ENCODE results near the gene TLR5.

TLR5 gene

DNA sequence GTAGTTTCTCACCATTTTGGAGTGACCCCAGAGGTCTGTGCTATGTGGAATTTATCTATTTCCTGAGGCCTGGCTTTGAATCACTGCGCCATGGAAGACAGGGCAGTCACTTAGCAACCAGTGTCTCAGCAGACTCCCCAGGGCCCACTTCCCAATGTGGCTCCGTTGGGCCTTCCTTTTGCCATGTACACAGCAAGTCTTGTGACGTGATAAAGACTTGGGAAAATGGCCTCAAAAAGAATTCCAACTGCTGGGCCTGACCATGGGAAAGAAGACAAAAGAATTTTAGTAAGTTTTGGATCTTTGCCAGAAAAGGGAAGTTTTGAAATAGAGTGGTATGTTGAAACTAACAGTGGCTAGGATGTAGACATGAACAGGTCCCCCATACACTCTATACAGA lies 36.2 kb downstream of the TLR5 start:
- no peak for DNase-seq

DNA sequence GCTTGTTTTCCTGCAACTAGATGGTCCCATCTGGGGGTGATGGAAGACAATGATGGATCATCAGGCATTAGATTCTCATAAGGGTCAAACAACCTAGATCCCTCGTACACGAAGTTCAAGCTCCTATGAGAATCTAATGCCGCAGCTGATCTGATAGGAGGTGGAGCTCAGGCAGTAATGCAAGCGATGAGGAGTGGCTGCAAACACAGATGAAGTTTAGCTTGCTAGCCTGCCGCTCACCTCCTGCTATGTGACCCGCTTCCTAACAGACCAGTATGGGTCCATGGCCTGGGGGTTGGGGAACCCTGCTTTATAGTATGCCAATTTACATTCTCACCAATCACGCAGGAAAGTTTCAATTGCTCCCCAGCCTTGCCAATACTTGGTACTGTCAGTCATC lies 37.5 kb downstream of the TLR5 start:
- no peak for DNase-seq

DNA sequence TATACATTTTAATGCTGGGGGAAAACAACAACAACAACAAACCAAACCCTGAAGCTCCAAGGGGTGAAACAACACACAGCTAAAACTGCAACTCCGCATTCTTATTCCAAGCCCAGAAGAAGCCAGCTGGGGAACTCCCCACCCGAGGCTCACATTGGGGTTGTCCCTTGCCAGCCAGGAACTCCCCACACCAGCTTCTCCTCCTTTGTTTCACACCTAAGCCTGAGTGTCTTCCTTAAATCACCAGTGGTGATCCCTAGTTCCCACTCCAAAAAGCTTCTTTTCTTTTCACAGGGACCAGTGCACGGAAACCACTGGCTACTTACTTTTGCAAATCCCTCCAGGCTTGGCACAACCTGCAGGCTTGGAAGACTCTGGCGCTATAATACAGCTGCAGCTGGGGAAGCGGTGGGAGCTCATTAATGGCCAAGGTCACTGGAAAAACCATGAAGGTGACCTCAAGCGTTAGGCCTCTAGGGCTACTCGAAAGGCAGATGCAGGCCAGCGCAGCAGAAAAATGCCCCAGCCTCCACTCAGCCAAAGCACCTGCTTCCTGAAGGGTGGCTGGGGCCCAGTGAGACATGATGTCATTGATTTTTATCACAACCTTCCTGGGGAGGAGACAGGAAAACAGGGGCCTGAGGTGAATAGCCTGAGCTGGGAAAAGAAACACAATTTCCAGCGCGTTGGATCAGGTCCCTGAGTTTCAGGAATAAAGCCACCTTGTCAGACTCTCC lies 40.1 kb downstream of the TLR5 start:
- no peak for DNase-seq

- DNase-seq = no peak
These were observed 45.3 kb downstream of the TLR5 start for GRCh38 chr1:223097713-223098112.

DNA sequence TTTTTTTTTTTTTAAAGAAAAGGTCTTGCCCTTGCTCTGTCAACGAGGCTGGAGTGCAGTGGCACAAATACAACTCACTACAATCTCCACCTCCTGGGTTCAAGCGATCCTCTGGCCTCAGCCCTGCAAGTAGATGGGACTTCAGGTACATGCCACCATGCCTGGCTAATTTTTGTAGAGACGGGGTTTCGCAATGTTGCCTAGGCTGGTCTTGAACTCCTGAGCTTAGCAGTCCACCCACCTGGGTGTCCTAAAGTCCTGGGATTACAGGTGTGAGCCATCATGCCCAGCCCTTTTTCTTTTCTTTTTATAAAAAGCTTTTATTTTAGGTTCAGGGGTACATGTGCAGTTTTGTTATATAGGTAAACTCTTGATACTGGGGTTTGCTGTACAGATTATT lies 47.2 kb downstream of the TLR5 start:
- DNase-seq = no peak

GRCh38 chr1:223091896-223092295 lies 51.2 kb downstream of the TLR5 start:
- DNase-seq = no peak

- no peak for DNase-seq
These were observed 53.8 kb downstream of the TLR5 start for GRCh38 chr1:223089250-223089649.

GRCh38 chr1:223088713-223089240 lies 54.3 kb downstream of the TLR5 start:
- DNase-seq = no peak

GRCh38 chr1:223087291-223088255 lies 55.5 kb downstream of the TLR5 start:
- DNase-seq = no peak

DNA sequence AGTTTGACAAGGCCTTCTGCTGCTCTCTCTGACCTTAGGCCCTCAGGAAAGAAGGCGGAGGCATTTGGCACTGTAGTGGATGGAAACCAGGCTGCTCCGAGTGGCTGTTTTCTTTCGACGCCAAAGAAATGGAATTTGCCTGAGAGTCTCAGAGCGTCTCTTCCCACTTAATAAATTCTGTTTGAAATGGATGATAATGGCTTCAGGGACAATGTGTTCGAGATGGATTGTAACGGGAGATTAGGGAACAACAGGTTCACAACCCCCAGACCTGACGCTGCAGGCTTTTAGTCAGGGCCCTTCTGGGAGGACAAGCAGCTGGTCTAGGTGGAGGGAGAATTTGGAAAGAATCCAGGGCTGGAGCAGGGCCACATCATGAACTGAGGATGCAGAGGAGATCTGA lies 58.6 kb downstream of the TLR5 start:
- no peak for DNase-seq

DNA sequence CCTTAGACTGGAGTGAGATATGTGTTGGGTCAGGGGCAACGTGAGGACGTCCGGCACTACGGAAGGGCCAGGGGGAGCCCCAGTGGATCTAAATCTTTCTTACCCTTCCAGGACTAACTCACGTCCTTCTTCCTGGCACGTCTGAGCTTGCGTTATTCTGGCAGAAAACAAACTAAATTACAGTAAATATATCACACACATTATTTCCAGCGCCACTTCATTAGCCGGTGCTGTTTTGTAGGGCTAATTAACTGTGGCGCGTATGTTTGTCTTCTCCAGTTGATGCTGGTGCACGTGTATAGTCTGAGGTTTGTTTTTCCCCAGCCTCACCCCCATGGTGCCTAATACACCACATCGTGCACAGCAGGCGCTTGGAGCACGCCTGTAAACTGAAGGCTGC lies 59.2 kb downstream of the TLR5 start:
- DNase-seq = no peak

- DNase-seq = no peak
These were observed 60.1 kb downstream of the TLR5 start for GRCh38 chr1:223082914-223083313.

DNA sequence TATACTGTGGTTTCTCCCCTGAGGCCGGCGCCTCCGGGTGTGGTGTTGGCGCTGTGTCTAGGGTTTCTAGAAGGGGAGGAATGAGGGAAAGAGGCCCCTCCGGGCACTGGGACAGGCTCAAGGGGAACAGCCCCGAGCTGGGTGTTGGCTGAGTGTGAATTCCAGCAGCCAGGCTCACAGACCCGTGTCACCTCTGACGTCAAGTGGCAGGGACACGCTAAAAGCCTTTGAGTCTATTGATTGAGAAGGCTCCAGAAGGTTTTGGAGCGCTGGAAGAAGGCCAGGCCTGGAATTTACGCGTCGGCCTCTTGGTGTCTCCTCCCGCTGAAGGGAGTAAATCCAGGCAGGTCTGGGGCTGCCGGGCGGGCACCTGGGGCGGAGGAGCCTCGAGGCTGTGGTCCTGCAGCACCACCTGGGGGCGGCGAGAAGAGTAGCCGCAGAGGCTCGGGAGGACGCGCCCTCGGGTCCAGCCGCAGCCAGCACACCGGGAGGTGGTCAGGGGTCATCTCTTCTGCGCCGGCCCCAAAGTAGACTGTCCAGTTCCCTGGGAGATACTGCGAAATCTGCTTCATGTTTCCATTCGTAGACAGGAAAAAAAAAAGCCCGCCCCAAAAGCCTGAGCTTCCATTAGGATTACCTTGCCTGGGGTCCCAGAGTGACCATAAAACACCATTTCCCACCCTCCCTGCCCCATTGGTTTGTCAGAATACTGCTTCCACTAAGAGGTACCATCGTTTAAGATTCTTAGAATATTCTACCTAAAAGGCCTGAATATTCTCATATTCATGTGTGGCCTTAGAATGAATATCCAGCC lies 61.7 kb downstream of the TLR5 start:
- peak; percentile 48 for DNase-seq

DNA sequence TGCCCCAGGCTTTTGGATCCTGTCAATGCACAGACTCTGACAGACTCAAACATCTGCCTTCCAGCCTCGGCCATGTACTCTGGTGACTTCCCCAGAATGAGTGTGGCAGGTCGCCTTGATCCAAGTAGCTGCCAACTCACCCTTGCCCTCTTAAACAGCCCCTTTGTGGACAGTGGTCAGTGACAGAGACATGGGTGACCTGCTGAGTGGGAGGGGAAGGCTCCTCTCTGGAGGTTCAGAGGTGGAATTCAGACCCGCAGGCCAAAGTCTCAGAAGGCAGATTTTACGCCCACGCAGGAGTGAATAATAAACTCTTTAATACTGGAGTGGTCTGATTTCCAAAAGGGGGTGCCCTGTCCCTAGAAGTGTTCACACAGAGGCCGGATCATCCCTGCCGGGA lies 63.5 kb downstream of the TLR5 start:
- no peak for DNase-seq

DNA sequence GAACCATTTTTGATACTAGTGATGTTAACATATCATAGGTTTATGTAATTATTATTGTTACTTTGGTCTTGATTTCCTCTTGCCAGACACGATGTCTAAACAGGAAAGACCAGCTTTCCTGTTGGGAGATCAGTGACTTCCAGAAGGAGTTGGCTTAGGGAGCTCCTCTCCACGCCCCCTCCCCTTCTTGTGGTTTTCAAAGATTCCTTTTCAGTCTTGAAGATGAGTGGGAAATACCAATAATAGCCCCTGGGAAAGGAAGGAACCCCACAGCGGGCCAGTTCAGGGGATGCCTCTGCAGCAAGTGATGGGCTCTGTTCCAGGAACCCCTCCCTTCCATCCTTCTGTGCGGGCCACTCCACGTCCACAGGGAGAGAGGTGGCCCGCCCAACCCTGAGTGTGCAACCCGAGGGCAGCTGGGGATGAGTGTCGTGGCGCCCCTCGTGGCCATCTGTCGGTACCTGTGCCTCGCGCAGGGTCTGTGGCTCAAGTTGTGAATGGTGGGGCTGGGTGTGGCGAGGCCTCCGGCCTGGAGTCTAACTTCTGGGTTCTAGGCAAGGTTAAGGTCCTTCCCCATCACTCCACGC lies 65.7 kb downstream of the TLR5 start:
- no peak for DNase-seq

DNA sequence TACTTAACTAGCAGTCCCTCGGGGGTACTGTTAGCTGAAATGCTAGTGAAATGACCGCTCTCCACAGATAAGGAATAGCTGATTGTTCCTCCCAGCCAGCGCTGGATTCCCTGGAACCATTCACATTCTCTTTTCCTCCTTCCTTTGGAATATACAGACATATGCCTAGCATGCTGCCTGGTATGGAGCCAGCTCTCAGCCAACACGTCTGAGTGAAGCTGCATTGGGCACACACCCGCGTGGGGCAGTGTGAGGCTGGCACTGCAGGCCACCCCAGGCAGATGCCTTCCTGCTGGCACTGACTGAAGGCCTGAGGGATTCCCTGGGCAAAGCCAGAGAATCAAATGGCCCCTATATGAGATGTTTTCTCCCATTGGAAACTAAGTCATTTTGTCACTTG lies 66.7 kb downstream of the TLR5 start:
- DNase-seq = no peak

DNA sequence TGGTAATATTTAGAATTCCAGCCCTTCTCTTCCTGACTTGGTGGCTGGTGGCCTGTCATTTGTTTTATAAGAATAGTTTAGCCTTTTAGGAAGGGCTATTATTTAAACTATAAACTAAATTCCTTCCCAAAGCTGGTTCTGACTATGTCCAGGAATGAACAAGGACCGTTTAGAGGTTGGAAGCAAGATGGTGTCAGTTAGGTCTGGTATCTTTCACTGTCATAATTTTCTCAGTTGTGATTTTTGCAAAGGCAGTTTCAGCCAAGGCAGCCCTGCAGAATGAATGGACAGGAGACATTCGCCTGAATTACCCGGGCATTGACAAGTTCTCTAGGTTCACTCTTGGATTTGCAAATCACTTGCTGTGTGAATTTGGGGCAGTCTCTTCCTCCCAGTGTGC lies 67.2 kb downstream of the TLR5 start:
- no peak for DNase-seq

DNA sequence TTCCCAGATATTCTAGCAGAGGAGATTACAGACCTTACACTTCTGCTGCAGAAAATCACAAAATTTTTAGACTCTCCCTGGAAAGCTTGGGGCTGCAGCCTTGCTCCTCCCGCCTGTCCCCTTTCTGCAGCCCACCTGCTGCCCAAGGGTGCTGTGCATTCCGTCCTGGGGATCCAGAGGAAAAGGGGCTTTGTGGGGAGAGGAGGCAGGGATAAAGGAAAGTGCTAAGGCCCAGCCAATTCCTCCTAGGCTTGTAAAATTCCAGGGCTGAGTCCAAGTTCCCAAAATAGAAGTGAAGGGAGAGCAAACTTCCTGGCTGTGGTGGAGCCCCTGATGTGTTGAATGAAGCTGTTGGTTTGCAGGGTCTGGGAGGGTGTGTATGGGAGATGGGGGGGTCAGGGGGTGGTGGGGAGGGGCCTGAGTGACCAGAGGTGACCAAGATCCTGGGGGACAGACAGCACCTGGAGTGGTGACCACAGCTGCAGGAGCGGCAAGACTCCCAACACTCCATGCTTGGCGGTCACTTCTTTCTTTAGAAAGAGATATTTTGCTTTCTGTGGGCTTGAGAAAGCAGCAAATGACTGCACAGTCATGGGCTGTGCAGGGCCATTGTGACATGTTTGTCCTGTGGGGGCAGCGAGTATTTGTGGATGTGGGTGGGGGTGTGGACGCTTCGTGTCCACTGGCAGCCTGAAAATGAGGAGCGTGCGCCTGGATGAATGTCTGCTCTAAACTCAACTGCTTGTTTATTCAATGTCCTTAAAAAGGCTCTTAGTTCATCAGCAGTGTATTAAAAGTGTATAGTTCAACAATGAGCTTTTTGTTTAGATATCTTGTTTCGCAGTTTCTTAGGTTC lies 68.4 kb downstream of the TLR5 start:
- no peak for DNase-seq

GRCh38 chr1:223068900-223069665 lies 74.0 kb downstream of the TLR5 start:
- DNase-seq = no peak

DNA sequence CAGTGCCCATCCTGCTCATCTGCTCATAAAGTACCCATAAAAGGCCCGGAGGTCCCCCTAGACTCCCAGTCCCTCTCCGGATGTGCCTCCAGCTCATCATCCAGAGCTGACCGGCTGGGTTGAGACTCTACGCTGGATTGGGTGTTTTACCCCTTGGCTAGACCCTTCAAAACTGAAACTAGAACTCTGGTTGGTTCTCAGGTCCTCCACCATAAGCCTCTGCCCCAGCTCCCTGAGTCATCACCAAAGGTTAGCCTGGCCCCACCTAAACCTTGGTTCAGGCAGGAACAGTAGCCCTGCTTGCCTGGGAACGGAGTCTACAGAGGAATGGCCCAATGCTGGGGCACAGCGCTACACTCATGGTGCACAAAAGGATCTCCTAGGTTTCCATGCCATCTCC lies 75.1 kb downstream of the TLR5 start:
- no peak for DNase-seq

GRCh38 chr1:223066415-223066814 lies 76.6 kb downstream of the TLR5 start:
- DNase-seq = no peak
